HT1080 (cell line): ENCODE data around the gene SNX25. TPM values are rescaled to one million over a fixed set of nuclear protein-coding genes. Genes with fewer than 3 reads are reported as not detected.

ENCODE experiments used
- DNase-seq: peaks from one replicate; pipeline ENCODE4 v3.0.0-alpha.2; 2015; ENCODE audit warnings: low read depth
- total RNA-seq: library from RNA; depleted of rRNA; stranded (reverse); fragments of >200 nt; shearing (Covaris generic); gene quantifications from 2 replicates; pipeline ENCODE4 v1.2.3, GENCODE V29; 2014

The SNX25 gene
- total RNA-seq, 1 experiment from 2014 or later: 20.8 TPM

DNA sequence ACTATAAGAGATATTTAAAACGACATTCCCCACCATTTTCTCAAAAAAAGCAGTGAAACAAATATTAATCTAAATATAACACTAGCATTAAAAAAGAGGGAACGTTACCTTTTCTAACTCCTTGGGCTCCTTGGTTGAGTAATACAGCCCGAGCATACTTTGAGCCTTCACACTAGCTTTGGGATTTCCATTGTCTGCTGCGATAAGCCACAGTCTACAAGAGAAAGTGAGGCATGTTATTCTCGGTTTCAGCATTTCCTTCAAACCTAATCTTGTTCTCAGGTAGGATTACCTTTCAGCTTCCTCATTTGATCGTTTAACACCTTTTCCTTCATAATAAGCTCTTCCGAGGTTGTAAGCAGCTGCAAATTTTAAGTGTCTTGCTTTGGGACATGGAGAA lies 164.6 kb downstream of the SNX25 start:
- no peak for DNase-seq

DNA sequence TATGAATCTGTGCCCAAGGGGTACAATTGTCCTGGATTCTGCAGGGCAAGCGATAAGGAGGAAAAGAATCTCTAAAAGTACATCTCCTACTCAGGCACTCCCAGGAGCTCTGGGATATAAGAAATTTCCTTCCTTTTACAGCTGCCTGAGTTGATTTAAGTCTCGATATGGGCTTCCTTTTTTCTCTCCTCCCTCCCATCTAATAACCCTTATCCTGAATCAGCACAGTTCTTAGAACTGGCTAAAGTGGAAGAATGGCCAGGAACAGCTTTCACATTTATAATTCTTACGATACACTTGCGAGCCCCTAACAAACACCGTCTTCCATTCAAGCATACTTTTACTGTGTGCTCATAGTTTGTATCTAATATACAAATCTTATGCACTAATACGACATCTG lies 165.2 kb downstream of the SNX25 start:
- no peak for DNase-seq

DNA sequence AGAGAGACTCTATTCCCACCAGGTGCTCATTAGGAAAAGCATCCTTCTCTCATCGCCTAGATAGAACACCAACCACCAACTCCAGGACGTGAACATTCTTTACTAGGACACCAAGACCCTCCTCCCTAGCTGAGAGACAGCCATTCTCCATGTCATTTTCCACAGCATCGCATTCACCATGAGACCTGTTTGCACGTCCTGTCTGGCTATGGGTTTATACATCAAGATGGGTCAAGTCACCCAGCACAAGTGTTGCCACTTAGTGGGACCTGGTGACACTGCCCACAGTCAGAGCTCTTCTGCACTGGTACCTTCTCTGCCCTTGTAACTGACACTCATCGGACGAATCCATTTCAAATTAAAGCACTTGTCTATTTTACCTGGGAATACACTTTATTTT lies 168.9 kb downstream of the SNX25 start:
- DNase-seq: no peak

DNA sequence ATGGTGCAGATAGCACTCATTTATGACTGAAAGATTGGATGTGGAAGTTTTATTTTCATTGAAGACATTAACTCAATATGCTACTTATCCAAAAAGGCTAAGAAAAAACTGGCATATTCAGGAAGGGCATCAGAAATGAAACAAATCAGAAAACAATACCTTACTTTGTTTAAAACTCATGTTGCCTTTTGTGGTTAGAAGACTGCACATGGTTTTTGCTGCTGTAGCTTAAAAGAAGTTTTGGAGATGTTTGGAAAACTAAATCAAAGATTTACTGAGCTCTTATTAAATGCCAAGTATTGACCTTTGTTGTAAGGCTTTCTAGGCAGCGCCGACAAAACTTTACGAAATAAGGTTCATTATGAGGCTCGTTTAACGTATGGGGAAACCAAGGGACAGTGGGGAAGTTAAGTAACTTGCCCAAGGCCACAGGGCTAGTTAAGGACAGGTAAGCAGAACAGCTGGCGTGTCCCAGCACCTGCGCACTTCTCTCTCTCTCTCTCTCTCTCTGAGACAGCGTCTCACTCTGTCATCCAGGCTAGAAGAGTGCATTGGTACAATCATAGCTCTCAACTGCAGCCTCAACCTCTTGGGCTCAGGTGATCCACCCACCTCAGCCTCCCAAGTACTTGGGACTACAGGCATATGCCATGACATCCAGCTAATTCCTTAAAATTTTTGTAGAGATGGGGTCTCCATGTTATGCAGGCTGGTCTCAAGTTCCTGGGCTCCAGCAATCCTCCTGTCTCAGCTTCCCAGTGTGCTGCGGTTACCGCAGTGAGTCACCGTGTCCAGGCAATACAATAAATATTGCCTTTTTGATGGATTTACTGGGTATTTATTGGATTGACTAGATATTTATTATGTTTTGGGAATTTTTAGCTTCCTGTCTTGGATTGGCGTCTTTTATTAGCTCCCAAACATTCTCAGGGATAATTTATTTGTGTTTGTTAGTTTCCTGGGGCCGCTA lies 170.2 kb downstream of the SNX25 start:
- DNase-seq: peak; percentile 50

DNA sequence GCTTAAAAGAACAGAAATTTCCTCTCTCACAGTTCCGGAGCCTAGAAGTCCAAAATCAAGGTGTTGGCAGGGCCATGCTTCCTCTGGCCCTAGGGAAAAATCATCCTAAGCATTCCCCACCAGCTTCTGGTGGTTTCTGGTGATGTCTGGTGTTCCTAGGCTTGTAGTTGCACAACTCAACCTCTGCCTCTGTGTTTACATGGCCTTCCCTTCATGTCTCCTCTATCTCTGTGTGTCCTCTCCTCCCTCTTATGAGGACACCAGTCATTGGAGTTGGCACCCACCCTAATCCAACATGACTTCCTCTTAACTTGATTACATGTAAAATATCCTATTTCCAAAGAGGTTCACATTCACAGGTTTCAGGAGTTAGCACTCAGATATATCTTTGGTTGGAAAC lies 170.9 kb downstream of the SNX25 start:
- peak; percentile 8 for DNase-seq

DNA sequence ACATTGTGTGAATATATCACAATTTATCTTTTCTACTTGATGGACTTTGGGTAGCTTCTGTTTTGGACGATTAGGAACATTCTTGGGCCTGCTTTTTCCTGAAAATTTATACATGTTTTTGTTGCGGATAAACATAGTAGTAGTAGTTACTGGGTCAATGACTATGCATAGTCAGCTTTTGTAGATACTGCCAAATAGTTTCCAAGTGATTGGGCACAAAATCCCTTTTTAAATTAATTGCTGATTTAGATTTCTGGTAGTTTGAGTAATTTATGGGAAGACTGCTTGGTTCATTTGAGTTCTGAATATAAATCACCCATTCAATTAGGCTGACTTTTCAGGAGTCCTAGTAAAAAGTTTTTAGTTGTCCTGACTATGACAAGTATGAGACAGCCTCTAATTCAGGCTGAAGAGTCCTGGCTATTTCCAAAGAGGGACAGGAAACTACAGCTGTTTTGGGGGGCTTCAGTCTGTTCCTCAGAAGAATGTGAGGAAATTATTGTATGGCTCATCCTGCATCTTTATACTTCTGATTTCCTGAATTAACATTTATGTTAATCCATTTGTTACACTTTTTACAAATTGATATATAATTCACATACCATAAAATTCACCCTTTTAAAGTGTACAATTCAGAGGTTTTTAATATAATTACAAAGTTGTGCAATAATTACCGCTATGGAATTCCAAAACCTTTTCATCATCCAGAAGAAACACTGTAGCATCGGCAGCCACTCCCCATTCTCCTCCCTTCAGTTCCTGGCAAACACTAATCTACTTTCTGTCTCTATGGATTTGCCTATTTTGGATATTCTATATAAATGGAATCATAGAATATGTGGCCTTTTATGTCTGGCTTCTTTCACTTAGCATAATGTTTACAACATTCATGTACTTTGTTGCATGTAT lies 172.1 kb downstream of the SNX25 start:
- no peak for DNase-seq

- no peak for DNase-seq
Measured at GRCh38 chr4:185382754-185383153, 173.4 kb downstream of the SNX25 start.

DNA sequence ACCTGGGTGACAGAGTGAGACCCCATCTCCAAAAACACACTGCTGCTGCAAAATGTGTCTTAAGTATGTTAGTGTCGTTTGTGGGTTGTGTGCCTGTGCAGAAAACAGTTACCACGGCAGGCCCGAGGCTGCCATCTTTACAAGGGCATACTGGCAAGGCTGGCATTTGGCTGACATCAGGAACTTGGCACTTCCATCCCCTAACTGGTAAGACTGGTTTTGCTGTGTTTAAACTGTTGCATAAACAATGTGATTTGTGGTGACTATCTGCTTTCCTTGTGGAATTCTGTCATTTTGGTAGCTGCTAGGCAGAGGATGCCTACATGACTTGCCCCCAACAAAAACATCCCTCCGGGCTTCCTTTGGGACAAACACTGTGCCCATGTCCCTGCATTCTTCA lies 174.1 kb downstream of the SNX25 start:
- no peak for DNase-seq

- DNase-seq: no peak
Measured at GRCh38 chr4:185384061-185384460, 174.7 kb downstream of the SNX25 start.

DNA sequence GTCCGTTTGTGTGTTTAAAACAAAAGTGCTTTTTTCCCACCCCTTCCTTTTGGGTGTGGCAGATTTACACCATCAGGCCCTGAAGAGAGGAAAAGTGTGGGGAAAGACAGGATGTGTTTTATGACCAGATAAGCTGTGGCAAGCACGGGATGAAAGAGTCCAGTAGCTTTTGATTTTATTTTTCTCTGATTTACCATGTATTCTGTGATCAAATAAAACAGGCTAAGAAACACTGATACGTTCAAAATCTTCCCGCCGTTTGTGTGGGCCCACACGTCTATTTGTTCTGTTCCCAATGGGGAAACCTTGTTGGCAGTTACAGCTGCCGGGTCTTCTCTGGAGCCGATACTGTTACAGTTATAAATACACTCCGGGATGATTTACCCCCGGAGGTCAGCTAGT lies 175.5 kb downstream of the SNX25 start:
- DNase-seq: no peak

DNA sequence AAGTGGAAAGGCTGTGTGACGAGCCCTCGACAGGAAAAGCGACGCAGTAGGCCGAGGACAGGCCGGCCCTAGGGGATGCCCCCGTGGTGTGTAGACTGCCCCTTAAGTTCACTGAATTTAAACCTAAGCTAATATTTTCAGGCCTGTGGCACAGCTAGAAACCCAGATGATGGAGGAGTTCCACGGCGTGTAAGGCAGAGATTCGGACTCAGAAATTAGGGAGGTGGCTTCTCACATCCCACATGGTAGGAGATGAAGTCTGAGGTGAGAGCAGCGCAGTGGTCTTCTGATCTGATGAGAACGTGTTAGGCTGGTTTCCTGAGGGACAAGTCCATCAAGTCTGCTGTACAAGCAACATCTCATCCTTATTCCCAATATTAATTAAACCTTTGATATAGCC lies 178.6 kb downstream of the SNX25 start:
- no peak for DNase-seq

- DNase-seq: no peak
Measured at GRCh38 chr4:185390941-185391340, 181.5 kb downstream of the SNX25 start.

DNA sequence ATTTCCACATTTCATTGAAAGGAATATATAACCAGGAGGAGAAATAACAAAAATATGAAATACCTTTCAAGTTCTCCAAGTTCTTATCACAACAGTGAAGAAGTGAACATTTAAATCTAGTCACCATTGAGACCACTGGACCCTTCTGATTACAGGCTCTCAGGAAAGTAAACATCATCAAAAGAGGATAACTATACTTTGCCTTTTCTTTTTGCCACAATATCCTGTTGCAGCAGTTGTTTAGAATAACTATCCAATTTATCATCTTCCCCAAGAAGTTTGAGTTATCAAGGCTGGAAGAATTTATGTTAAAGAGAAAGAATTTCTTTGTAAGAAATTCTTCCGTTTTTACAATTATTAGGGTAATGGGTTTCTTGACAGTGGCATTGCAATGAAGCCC lies 182.8 kb downstream of the SNX25 start:
- no peak for DNase-seq

DNA sequence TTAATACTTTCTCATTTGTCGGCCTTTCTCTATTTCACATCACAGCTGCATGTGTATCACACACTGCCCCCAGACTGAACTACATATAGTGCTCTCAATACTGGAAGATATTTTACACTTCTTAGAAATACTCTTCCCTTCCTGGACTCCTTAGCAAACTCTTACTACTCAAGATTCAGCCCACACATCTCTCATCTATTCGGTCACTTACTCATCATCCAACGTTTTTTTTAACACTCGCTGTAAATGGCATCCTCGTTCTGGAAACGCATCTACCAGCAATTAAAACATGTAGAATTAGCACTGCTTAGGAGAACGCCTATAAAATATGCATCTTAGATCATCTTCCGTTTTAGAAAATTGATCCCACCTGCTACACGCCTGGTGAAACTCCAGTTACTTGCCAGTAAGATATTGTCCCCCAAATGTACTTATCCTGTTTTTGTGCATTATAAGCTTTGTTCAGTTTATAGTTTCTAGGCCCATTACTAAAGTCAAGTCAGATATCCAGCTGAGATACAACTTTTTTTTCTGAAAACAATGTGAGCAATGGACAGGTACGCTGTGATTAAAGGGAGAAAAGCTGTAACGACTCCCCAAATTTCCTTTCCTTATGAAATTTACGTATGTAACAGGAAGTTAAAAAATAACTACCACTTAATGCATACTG lies 185.3 kb downstream of the SNX25 start:
- DNase-seq: no peak

DNA sequence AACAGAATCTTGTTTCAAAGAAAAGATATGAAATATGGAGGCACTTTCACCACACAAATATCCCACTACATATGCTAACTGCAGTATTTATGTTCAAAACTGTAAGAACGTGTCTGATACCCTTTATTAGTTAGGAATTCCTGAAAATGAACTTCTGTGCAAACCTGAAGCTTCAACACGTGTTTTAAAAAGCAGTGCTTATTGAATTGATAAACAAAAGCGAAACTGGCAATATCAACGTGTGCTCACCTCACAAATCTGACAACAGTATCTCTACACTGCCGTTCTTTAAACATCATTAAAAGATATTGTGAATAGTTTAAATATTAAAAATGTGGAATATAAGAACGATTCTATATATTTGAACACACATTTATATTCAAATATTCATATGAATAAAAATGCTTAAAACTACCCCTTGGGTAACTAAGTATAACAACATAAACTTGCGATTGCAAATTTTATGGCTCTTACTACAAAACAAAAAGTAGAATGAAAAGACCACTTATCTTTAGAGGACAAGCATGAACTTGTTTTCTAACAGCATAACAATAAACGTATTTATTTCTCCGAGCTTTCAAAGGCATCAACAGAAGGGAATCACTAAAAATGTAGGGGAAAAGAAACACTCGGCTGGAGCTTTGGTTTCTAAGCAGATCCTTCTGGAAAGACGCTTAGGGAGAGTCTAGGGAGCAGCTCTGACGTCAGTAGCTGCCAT lies 186.0 kb downstream of the SNX25 start, which contains the start of gene LRP2BP:
LRP2BP (minus strand) TSS at position 687 of the 718 bp plus-strand sequence. CDS start 17,738 bp downstream, outside the sequence.
- DNase-seq: no peak

- DNase-seq: peak; percentile 97
Measured at GRCh38 chr4:185395956-185396723, 186.7 kb downstream of the SNX25 start.

- DNase-seq: peak; percentile 47
Measured at GRCh38 chr4:185396724-185397385, 187.5 kb downstream of the SNX25 start, which contains the start of gene ANKRD37. Gene ANKRD37 (plus strand): TSS chr4:185396841. CDS start chr4:185396924, 83 bp downstream.

- DNase-seq: no peak
Measured at GRCh38 chr4:185398618-185399017, 189.2 kb downstream of the SNX25 start.

DNA sequence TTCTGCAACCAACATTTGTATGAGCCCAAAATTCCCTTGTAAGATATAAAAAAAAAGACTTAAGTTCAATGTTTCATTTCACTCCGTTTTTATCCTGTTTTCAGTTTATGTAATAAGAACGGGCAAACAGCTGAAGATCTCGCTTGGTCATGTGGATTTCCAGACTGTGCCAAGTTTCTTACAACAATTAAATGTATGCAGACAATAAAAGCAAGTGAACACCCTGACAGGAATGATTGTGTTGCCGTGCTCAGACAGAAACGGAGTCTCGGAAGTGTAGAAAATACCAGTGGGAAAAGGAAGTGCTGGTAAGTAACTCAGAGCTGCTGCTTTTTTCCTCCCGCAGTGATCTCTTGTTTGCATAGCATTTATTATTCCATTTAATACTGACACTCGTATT lies 190.1 kb downstream of the SNX25 start:
- DNase-seq: no peak
